Vagina (tissue), 2 donors: Measurements from ENCODE around the gene BICD2. TPM values are rescaled to one million over a fixed set of nuclear protein-coding genes. Genes with fewer than 3 reads are reported as not detected.

Experiments
- DNase-seq, 2 donors: peaks; one replicate each; pipeline ENCODE4 v3.0.0-alpha.2; 2017; ENCODE audit errors: extremely low spot score in 2 of 2
- H3K27ac ChIP-seq: fragments of 200-600 bp; sonication (generic); one replicate; pipeline ENCODE4 v1.5.1; 2019
- H3K27me3 ChIP-seq: fragments of 200-600 bp; sonication (generic); one replicate; pipeline ENCODE4 v1.5.1; 2019
- H3K36me3 ChIP-seq, 2 donors: fragments of 200-600 bp; sonication (generic); one replicate each; pipeline ENCODE4 v1.5.1; 2017 to 2019
- H3K4me1 ChIP-seq: fragments of 200-600 bp; sonication (generic); one replicate; pipeline ENCODE4 v1.5.1; 2019
- H3K4me3 ChIP-seq, 2 donors: fragments of 200-600 bp; sonication (generic); 1 replicate in 1 of 2; 2 replicates in 1 of 2; pipeline ENCODE4 v1.5.1; 2016 to 2019
- H3K9me3 ChIP-seq: fragments of 200-600 bp; sonication (generic); one replicate; pipeline ENCODE4 v1.5.1; 2019
- POLR2A ChIP-seq, 2 donors: fragments of 450-650 bp; IDR thresholded peaks; one replicate each; pipeline ENCODE4 v1.6.1; 2017; ENCODE audit warnings: antibody characterized with exemption in 2 of 2, mild to moderate bottlenecking in 2 of 2, moderate library complexity in 2 of 2
- POLR2AphosphoS5 ChIP-seq, 2 donors: sonication (generic); formaldehyde crosslinking; IDR thresholded peaks; one replicate each; pipeline ENCODE4 v1.9.0; 2017; ENCODE audit warnings: antibody characterized with exemption in 2 of 2, mild to moderate bottlenecking in 2 of 2, low read depth in 1 of 2; ENCODE audit not compliant: insufficient read depth in 1 of 2
- intact Hi-C: fragments of 100-400 bp; cut with DNase I; formaldehyde crosslinking; loops from one replicate; pipeline ENCODE4 v1.15.1; 2023
- total RNA-seq: library from RNA; depleted of rRNA; stranded (reverse); fragments of >200 nt; gene quantifications from one replicate; pipeline ENCODE4 v1.2.3, GENCODE V29; 2016
- TF ChIP-seq, protein P1 (sequence below), 3 experiments: fragments of 450-650 bp in 2 of 3; fragments of 200-600 bp in 1 of 3; sonication (generic) in 1 of 3; IDR thresholded peaks; one replicate each; pipeline ENCODE4 v1.5.1; 2017 to 2019; ENCODE audit warnings: antibody characterized with exemption in 3 of 3, mild to moderate bottlenecking in 2 of 3, moderate library complexity in 2 of 3

Gene BICD2
- total RNA-seq, 1 donor from 2014 or later, result 82.7 TPM

- Histone ChIP-seq H3K9me3 (no peaks in the 10 kb centered on the region), H3K36me3 (no peaks in the 10 kb centered on the region), H3K27me3 (no peaks in the 10 kb centered on the region), H3K4me3 (no peak overlapping the region), H3K27ac (no peak overlapping the region), H3K4me1 (peaks cover 79% of the 10 kb centered on the region)
- no peak for DNase-seq
- TF ChIP-seq POLR2AphosphoS5 (IDR thresholded peaks at IDR 0.05; ENCODE audit: insufficient read depth in 1 of 2, low read depth in 1 of 2) (no peak), POLR2A (IDR thresholded peaks at IDR 0.05) (no peak)
- TF ChIP-seq, protein P1, sequence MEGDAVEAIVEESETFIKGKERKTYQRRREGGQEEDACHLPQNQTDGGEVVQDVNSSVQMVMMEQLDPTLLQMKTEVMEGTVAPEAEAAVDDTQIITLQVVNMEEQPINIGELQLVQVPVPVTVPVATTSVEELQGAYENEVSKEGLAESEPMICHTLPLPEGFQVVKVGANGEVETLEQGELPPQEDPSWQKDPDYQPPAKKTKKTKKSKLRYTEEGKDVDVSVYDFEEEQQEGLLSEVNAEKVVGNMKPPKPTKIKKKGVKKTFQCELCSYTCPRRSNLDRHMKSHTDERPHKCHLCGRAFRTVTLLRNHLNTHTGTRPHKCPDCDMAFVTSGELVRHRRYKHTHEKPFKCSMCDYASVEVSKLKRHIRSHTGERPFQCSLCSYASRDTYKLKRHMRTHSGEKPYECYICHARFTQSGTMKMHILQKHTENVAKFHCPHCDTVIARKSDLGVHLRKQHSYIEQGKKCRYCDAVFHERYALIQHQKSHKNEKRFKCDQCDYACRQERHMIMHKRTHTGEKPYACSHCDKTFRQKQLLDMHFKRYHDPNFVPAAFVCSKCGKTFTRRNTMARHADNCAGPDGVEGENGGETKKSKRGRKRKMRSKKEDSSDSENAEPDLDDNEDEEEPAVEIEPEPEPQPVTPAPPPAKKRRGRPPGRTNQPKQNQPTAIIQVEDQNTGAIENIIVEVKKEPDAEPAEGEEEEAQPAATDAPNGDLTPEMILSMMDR (IDR thresholded peaks at IDR 0.05), result no peak
- intact Hi-C loops, result no loop called here
Measured at GRCh38 chr9:92745881-92746280, 18.8 kb downstream of the BICD2 start.

DNA sequence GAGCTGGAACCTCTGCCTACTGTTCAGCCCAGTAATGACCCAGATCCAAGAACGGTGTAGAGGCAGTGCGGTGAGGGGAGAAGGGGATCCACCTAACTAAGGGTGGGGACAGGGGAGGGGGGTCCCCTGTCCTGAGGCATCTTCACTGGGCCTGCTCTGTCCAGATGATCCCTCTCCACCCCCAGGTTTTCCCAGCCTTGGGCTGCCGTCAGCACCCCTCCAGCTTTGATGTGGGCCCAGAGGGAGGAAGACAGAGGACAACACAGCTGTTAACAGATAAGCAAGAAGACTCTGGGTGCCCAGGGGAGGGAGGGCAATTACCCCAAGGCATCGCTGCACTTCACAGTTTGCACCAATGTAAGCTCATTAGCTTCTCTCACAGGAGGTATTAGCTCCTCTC, 19.3 kb downstream of the BICD2 start:
- no peak overlapping the region for H3K4me3 ChIP-seq
- H3K9me3 ChIP-seq, result no peaks in the 10 kb centered on the region
- H3K4me1 ChIP-seq, result peaks cover 79% of the 10 kb centered on the region
- TF ChIP-seq, protein P1 (IDR thresholded peaks at IDR 0.05), result no peak
- TF ChIP-seq POLR2A (IDR thresholded peaks at IDR 0.05) (no peak), POLR2AphosphoS5 (IDR thresholded peaks at IDR 0.05; ENCODE audit: insufficient read depth in 1 of 2, low read depth in 1 of 2) (no peak)
- H3K27me3 ChIP-seq, result no peaks in the 10 kb centered on the region
- no peaks in the 10 kb centered on the region for H3K36me3 ChIP-seq
- intact Hi-C loops, result no loop called here
- no peak for DNase-seq
- H3K27ac ChIP-seq, result no peak overlapping the region

GRCh38 chr9:92740969-92741368, 23.7 kb downstream of the BICD2 start:
- Histone ChIP-seq H3K27ac (no peak overlapping the region), H3K27me3 (no peaks in the 10 kb centered on the region), H3K4me3 (no peak overlapping the region), H3K36me3 (no peaks in the 10 kb centered on the region), H3K4me1 (peaks cover 81% of the 10 kb centered on the region), H3K9me3 (no peaks in the 10 kb centered on the region)
- no peak for DNase-seq
- intact Hi-C loops, result no loop called here
- TF ChIP-seq, protein P1 (IDR thresholded peaks at IDR 0.05), result no peak
- no peak for TF ChIP-seq POLR2A (IDR thresholded peaks at IDR 0.05)
- no peak for TF ChIP-seq POLR2AphosphoS5 (IDR thresholded peaks at IDR 0.05; ENCODE audit: insufficient read depth in 1 of 2, low read depth in 1 of 2)

DNA sequence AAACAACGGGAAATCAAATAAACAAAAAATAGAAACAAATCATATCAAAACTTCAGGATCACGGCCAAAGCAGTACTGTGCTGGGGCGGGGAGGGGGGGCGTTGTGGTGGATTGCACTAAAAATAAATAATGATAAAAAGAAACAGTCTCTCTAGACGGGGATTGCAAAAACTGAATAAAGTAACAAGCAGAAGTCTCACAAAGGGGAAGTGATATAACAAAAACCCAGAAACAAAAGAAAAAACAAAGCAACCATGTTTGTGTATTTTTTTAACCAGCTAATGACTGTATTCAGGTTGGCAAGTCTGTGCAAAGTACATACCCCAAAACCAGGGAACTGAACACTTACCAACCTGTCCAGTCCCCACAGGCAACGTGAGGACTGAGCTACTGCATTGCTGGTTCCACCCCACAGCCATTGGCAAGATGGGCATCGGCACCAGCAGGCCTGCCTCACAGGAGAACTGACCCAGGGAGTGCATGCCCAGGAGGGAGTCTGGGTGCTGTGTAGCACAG, 24.1 kb downstream of the BICD2 start:
- H3K36me3 ChIP-seq, result no peaks in the 10 kb centered on the region
- H3K27me3 ChIP-seq, result no peaks in the 10 kb centered on the region
- DNase-seq, result no peak
- H3K4me3 ChIP-seq, result no peak overlapping the region
- intact Hi-C loops, result no loop called here
- no peaks in the 10 kb centered on the region for H3K9me3 ChIP-seq
- peaks cover 81% of the 10 kb centered on the region for H3K4me1 ChIP-seq
- H3K27ac ChIP-seq, result no peak overlapping the region
- TF ChIP-seq, protein P1 (IDR thresholded peaks at IDR 0.05), result no peak
- TF ChIP-seq POLR2A (IDR thresholded peaks at IDR 0.05) (no peak), POLR2AphosphoS5 (IDR thresholded peaks at IDR 0.05; ENCODE audit: insufficient read depth in 1 of 2, low read depth in 1 of 2) (no peak)

DNA sequence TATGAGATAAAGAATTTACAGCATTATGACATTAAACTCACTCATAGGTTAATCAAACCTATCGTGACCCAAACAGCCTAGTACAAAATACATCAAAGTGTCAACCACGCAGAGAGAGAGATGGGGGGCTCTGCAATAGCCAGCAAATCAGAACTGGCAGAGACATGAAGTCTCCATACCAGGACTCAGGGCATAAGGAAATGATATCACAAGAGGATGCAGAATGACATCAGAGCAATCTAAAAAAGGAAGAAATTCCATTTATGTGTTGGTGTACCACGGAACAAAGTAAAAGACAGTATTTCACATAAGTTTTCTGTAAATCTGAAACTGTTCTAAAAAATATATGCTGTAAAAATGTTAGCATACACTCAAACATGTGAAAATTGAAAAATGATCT, 24.6 kb downstream of the BICD2 start:
- no peak for DNase-seq
- Histone ChIP-seq H3K27me3 (no peaks in the 10 kb centered on the region), H3K9me3 (no peaks in the 10 kb centered on the region), H3K27ac (no peak overlapping the region), H3K4me1 (peaks cover 79% of the 10 kb centered on the region), H3K4me3 (no peak overlapping the region), H3K36me3 (no peaks in the 10 kb centered on the region)
- no peak for TF ChIP-seq POLR2AphosphoS5 (IDR thresholded peaks at IDR 0.05; ENCODE audit: insufficient read depth in 1 of 2, low read depth in 1 of 2)
- TF ChIP-seq, protein P1 (IDR thresholded peaks at IDR 0.05), result no peak
- no peak for TF ChIP-seq POLR2A (IDR thresholded peaks at IDR 0.05)
- intact Hi-C loops, result no loop called here
